BLaER1 treated with 17β-estradiol and CSF1 and Interleukin-3, amounts not matched to agents 10 nM and 100 nM (cell line): ENCODE measurements around the gene TMEM147.

Source experiments
- H3K27ac ChIP-seq, 11 experiments: shearing (Covaris generic); formaldehyde crosslinking; 2 replicates each; pipeline ENCODE4 v1.8.1; 2022
- H3K27me3 ChIP-seq, 11 experiments: shearing (Covaris generic); formaldehyde crosslinking; 2 replicates each; pipeline ENCODE4 v1.8.1; 2022
- H3K36me3 ChIP-seq, 11 experiments: shearing (Covaris generic); formaldehyde crosslinking; 2 replicates each; pipeline ENCODE4 v1.8.1; 2022
- H3K4me1 ChIP-seq, 10 experiments: shearing (Covaris generic); formaldehyde crosslinking; 2 replicates each; pipeline ENCODE4 v1.8.1; 2022
- H3K4me2 ChIP-seq, 11 experiments: shearing (Covaris generic); formaldehyde crosslinking; 2 replicates each; pipeline ENCODE4 v1.8.1; 2022
- H3K4me3 ChIP-seq, 10 experiments: shearing (Covaris generic); formaldehyde crosslinking; 2 replicates each; pipeline ENCODE4 v1.8.1; 2022
- H3K9ac ChIP-seq, 11 experiments: shearing (Covaris generic); formaldehyde crosslinking; 2 replicates each; pipeline ENCODE4 v1.8.1; 2022
- H3K9me3 ChIP-seq, 11 experiments: shearing (Covaris generic); formaldehyde crosslinking; replicated peaks in 1 of 11; 2 replicates each; pipeline ENCODE4 v1.8.1; 2022
- H4K20me1 ChIP-seq, 11 experiments: shearing (Covaris generic); formaldehyde crosslinking; 2 replicates each; pipeline ENCODE4 v1.8.1; 2022
- Cebpa-rat ChIP-seq, 11 experiments: shearing (Covaris generic); IDR thresholded peaks; 2 replicates each; pipeline ENCODE4 v1.8.1; 2022

TMEM147 gene

GRCh38 chr19:35514282-35514809 lies 31.1 kb upstream of the TMEM147 start:
- Histone ChIP-seq H4K20me1 (no peaks in the 10 kb centered on the region; a peak in 2 of 22 replicates), H3K27ac (no peak overlapping the region), H3K36me3 (no peaks in the 10 kb centered on the region), H3K27me3 (peaks cover 17 to 35% (median 24%) of the 10 kb centered on the region in 11 experiments), H3K4me1 (peaks cover 8 to 28% (median 17%) of the 10 kb centered on the region in 10 experiments; a peak in 18 of 20 replicates), H3K4me2 (peak overlapping the region in 4 of 11 experiments; percentile 3 to 30 (median 14); a peak in 6 of 22 replicates), H3K9me3 (no peaks in the 10 kb centered on the region), H3K4me3 (no peak overlapping the region), H3K9ac (no peak overlapping the region)
- TF ChIP-seq Cebpa-rat (IDR thresholded peaks at IDR 0.05) = no peak

GRCh38 chr19:35516310-35516709 lies 29.1 kb upstream of the TMEM147 start:
- H3K4me1 ChIP-seq = peaks cover 0 to 21% (median 7%) of the 10 kb centered on the region in 10 experiments; a peak in 10 of 20 replicates
- H3K27ac ChIP-seq = no peak overlapping the region
- H3K9ac ChIP-seq = no peak overlapping the region
- H3K4me2 ChIP-seq = no peak overlapping the region
- H3K9me3 ChIP-seq = no peaks in the 10 kb centered on the region
- H3K36me3 ChIP-seq = no peaks in the 10 kb centered on the region
- TF ChIP-seq Cebpa-rat (IDR thresholded peaks at IDR 0.05) = no peak
- peaks cover 0 to 15% (median 5%) of the 10 kb centered on the region in 11 experiments; a peak in 16 of 22 replicates for H3K27me3 ChIP-seq
- H3K4me3 ChIP-seq = no peak overlapping the region
- no peaks in the 10 kb centered on the region; a peak in 1 of 22 replicates for H4K20me1 ChIP-seq

GRCh38 chr19:35517342-35517741 lies 28.1 kb upstream of the TMEM147 start:
- no peak for TF ChIP-seq Cebpa-rat (IDR thresholded peaks at IDR 0.05)
- Histone ChIP-seq H3K4me2 (peak overlapping the region in 3 of 11 experiments; percentile 6 to 20 (median 10); a peak in 5 of 22 replicates), H3K9me3 (no peaks in the 10 kb centered on the region), H3K36me3 (no peaks in the 10 kb centered on the region), H3K27me3 (peaks cover 0 to 7% (median 0%) of the 10 kb centered on the region in 11 experiments; a peak in 4 of 22 replicates), H3K9ac (no peak overlapping the region), H3K4me3 (no peak overlapping the region), H4K20me1 (no peaks in the 10 kb centered on the region; a peak in 1 of 22 replicates), H3K4me1 (peaks cover 0 to 23% (median 7%) of the 10 kb centered on the region in 10 experiments; a peak in 10 of 20 replicates), H3K27ac (no peak overlapping the region)

DNA sequence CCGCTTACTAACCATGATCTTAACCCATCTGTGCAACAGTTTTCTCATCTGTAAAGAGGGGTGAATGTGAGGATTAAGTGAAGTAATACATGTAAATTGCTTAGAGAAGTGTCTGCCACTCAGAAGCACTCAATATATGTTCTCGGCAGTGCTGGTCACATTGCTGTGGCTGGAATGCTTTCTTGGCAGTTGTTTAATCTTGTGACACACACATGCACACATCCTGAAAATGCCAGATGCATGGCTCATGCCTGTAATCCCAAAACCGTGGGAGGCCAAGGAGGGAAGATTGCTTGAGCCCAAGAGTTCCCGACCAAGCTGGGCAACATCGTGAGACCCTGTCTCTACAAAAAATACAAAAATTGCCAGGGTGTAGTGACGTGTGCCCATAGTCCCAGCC lies 27.1 kb upstream of the TMEM147 start:
- no peak overlapping the region for H3K4me3 ChIP-seq
- no peaks in the 10 kb centered on the region for H3K9me3 ChIP-seq
- no peak overlapping the region for H3K27ac ChIP-seq
- no peaks in the 10 kb centered on the region; a peak in 1 of 22 replicates for H4K20me1 ChIP-seq
- H3K4me2 ChIP-seq = no peak overlapping the region
- H3K27me3 ChIP-seq = peaks cover 0 to 3% (median 0%) of the 10 kb centered on the region in 11 experiments; a peak in 2 of 22 replicates
- no peak for TF ChIP-seq Cebpa-rat (IDR thresholded peaks at IDR 0.05)
- H3K36me3 ChIP-seq = no peaks in the 10 kb centered on the region
- H3K4me1 ChIP-seq = peaks cover 0 to 23% (median 7%) of the 10 kb centered on the region in 10 experiments; a peak in 10 of 20 replicates
- H3K9ac ChIP-seq = no peak overlapping the region

DNA sequence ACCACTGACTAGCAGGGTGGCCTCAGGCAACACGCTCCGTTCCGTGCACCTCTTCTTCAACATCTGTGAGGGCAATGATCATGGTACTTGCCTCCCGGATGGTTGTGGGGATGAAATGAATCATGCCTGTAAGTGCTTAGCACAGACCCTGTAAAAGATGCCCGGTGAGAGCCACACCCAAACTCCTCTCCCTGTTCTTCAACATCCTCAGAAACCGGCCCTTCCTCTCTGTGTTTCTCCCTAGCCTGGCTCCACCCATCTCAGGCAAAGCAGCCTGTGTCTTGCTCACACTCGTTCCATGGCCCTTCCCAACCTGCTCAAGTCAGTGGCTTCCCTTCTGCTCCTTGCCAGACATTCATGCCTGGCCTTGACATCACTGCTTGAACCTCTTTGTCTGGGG lies 26.1 kb upstream of the TMEM147 start:
- H3K4me1 ChIP-seq = peaks cover 0 to 19% (median 6%) of the 10 kb centered on the region in 10 experiments; a peak in 10 of 20 replicates
- H3K9ac ChIP-seq = no peak overlapping the region
- H3K27ac ChIP-seq = no peak overlapping the region
- no peaks in the 10 kb centered on the region for H3K36me3 ChIP-seq
- H3K27me3 ChIP-seq = peaks cover 0 to under 1% (median 0%) of the 10 kb centered on the region in 11 experiments; a peak in 1 of 22 replicates
- TF ChIP-seq Cebpa-rat (IDR thresholded peaks at IDR 0.05) = no peak
- no peak overlapping the region for H3K4me3 ChIP-seq
- no peak overlapping the region; a peak in 1 of 22 replicates for H3K4me2 ChIP-seq
- H4K20me1 ChIP-seq = no peaks in the 10 kb centered on the region
- no peaks in the 10 kb centered on the region for H3K9me3 ChIP-seq

- no peaks in the 10 kb centered on the region for H4K20me1 ChIP-seq
- no peak overlapping the region for H3K27ac ChIP-seq
- 0 out of 22 replicates have a peak overlapping the region, but pooled peaks of 1 of the 11 experiments have one; percentile 2 for H3K4me2 ChIP-seq
- H3K36me3 ChIP-seq = no peaks in the 10 kb centered on the region
- H3K4me1 ChIP-seq = peaks cover 0 to 16% (median 4%) of the 10 kb centered on the region in 10 experiments; a peak in 8 of 20 replicates
- H3K27me3 ChIP-seq = no peaks in the 10 kb centered on the region
- H3K9ac ChIP-seq = no peak overlapping the region
- no peak for TF ChIP-seq Cebpa-rat (IDR thresholded peaks at IDR 0.05)
- no peak overlapping the region for H3K4me3 ChIP-seq
- no peaks in the 10 kb centered on the region for H3K9me3 ChIP-seq
These were observed 24.2 kb upstream of the TMEM147 start for GRCh38 chr19:35521124-35521743.

DNA sequence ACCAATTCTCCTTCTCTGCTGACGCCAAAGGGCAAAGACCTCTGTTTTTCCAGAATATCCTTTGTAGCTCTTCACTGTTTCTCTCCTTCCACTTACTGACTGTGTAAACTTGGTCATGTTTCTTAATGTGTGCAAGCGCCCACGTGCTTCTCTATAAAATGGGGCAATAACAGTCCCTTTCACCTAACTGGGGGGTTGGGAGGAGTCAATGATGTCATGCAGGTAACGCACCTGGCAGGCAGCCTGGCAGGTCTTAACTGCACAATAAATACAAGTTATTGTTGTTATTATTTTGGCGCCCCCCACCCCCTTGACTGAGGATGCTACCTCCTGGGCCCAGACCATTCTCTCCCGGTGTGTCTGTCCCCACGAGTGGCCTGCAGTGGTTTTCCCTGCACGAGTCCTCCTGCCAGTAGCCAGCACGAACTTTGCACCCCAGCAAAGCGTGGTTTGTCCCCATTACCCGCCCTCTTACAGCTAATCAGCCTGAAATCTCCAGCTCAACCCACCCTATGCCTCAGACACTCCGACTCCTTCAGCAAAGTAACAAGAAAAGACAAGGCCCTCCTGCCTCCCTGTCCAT lies 22.6 kb upstream of the TMEM147 start:
- H3K27me3 ChIP-seq = no peaks in the 10 kb centered on the region
- H3K4me1 ChIP-seq = peaks cover 0 to 8% (median 2%) of the 10 kb centered on the region in 10 experiments; a peak in 7 of 20 replicates
- no peak overlapping the region for H3K9ac ChIP-seq
- TF ChIP-seq Cebpa-rat (IDR thresholded peaks at IDR 0.05) = no peak
- no peak overlapping the region for H3K4me3 ChIP-seq
- no peaks in the 10 kb centered on the region for H3K9me3 ChIP-seq
- no peaks in the 10 kb centered on the region for H4K20me1 ChIP-seq
- H3K36me3 ChIP-seq = no peaks in the 10 kb centered on the region
- H3K27ac ChIP-seq = no peak overlapping the region
- H3K4me2 ChIP-seq = no peak overlapping the region

DNA sequence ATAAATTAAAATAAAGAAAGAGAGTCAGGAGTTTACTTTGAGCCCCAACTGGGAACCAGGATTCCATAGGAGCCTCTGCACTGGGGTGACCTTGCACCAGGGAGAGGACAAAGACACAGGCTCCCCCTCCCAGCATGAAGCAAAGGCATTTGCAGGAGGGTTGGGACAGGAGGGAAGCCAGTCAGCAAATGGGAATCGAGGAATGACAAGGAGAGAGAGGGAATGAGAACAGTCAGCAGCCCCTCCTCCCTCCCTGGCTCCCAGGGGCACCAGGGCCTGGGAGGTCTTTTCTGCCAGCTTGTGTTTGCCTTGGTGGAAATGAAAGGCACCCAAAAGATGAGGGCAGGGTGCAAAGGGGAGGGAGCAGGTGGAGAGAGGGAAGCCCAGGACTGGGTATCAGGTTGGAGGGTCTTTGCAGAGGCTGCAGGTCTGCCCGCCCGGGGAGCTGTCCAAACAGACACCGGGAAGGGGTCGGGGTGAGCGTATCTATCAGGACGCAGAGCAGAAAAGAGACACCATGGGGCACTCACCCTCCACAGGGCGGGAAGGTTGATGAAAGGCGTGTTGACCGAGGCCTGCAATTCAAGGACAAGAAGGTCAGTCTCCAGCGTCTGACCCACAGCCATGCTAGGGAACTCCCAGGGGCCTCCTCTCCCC lies 21.1 kb upstream of the TMEM147 start:
- H3K4me1 ChIP-seq = peaks cover 5 to 17% (median 11%) of the 10 kb centered on the region in 10 experiments; a peak in 16 of 20 replicates
- no peaks in the 10 kb centered on the region for H3K27me3 ChIP-seq
- no peak for TF ChIP-seq Cebpa-rat (IDR thresholded peaks at IDR 0.05)
- no peaks in the 10 kb centered on the region for H3K9me3 ChIP-seq
- H3K4me2 ChIP-seq = no peak overlapping the region
- H3K9ac ChIP-seq = no peak overlapping the region
- no peak overlapping the region for H3K4me3 ChIP-seq
- no peak overlapping the region for H3K27ac ChIP-seq
- no peaks in the 10 kb centered on the region for H3K36me3 ChIP-seq
- no peaks in the 10 kb centered on the region for H4K20me1 ChIP-seq

DNA sequence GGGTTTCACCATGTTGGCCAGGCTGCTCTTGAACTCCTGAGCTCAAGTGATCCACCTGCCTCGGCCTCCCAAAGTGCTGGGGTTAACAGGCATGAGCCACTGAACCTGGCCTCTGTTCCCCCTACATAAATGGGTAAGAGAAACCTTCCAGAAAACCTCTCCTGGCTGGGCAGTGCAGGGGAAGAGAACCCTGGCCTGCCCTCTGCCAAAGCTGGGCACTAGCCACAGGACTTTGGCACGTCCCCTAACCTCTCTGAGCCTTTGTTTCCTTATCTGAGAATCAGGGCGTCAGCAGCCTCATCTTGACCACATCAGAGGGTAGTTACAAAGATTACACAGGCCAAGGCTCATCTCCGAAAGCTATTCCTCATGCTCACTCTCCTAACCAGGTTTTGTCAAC lies 19.6 kb upstream of the TMEM147 start:
- no peaks in the 10 kb centered on the region for H4K20me1 ChIP-seq
- H3K36me3 ChIP-seq = no peaks in the 10 kb centered on the region
- no peak overlapping the region for H3K27ac ChIP-seq
- peaks cover 5 to 25% (median 15%) of the 10 kb centered on the region in 10 experiments; a peak in 16 of 20 replicates for H3K4me1 ChIP-seq
- no peak overlapping the region for H3K9ac ChIP-seq
- H3K27me3 ChIP-seq = no peaks in the 10 kb centered on the region
- no peak for TF ChIP-seq Cebpa-rat (IDR thresholded peaks at IDR 0.05)
- H3K4me3 ChIP-seq = no peak overlapping the region
- no peak overlapping the region for H3K4me2 ChIP-seq
- no peaks in the 10 kb centered on the region for H3K9me3 ChIP-seq
